K562 (cell line): ENCODE data around the gene GPR3. TPM values are rescaled to one million over a fixed set of nuclear protein-coding genes. Genes with fewer than 3 reads are reported as not detected.
A peak's percentile ranks its signal among the peaks of the same experiment; 100 is the strongest.

ENCODE experiments used
- ATAC-seq: fragments of 200-7000 bp; cut with Tn5 transposase; 3 replicates; pipeline ENCODE4 v1.9.1; 2020; ENCODE audit warnings: moderate library complexity
- BruUV-seq: library from RNA; stranded (reverse); fragments of 400-500 nt; replicated peaks from 2 replicates; lab custom pipeline; 2021; lab: Mats Ljungman, UMichigan
- CTCF ChIA-PET: fragments of 300-600 bp; formaldehyde crosslinking; extraction: SDS; loops from one replicate; lab custom pipeline; 2021; ENCODE audit warnings: low intra/inter-chr PET ratio; lab: Yijun Ruan, JAX
- POLR2A ChIA-PET: fragments of 300-600, 350-650 bp; sonication (Branson Sonifier 250); formaldehyde crosslinking; extraction: SDS; loops from one replicate; lab custom pipeline; 2021; ENCODE audit warnings: antibody characterized with exemption, inconsistent platforms; lab: Yijun Ruan, JAX
- DNase-seq, 4 experiments: peaks; one replicate each; pipeline versions ENCODE4 v3.0.0 to v3.0.0-alpha.2; 2011 to 2018; ENCODE audit warnings: low spot score in 3 of 4, mixed read lengths in 3 of 4; ENCODE audit errors: extremely low read depth in 1 of 4
- FAIRE-seq: peaks from 2 replicates; lab custom pipeline; 2011; peaks lifted over from hg19 to GRCh38; lab: Jason Lieb, UNC
- H2AFZ ChIP-seq: 2 replicates; pipeline ENCODE4 v1.6.0; 2011; ENCODE audit warnings: low read depth, low read length, control low read depth, inconsistent platforms
- H3K27ac ChIP-seq: fragments of 200-600 bp; 3 replicates; pipeline ENCODE4 v1.8.0; 2011; ENCODE audit warnings: low read depth, mild to moderate bottlenecking, control low read depth, inconsistent platforms, low read length, moderate library complexity, mixed read lengths; ENCODE audit errors: extremely low read depth
- H3K27me3 ChIP-seq, 2 experiments: fragments of 300-600 bp in 1 of 2; 2 replicates in 1 of 2; 3 replicates in 1 of 2; pipeline versions ENCODE4 v1.6.0 to v1.8.0; 2011; ENCODE audit warnings: inconsistent platforms in 2 of 2, low read length in 2 of 2, mild to moderate bottlenecking in 1 of 2, mixed read lengths in 1 of 2, moderate library complexity in 1 of 2; ENCODE audit not compliant: control insufficient read depth in 2 of 2, insufficient read depth in 2 of 2
- H3K36me3 ChIP-seq: fragments of 300-600 bp; 3 replicates; pipeline ENCODE4 v1.8.0; 2011; ENCODE audit warnings: mild to moderate bottlenecking, low read length, inconsistent platforms; ENCODE audit not compliant: control insufficient read depth, insufficient read depth
- H3K4me1 ChIP-seq, 2 experiments: fragments of 200-600 bp in 1 of 2; replicated peaks in 1 of 2; 2 replicates in 1 of 2; 3 replicates in 1 of 2; pipeline versions ENCODE4 v1.5.1 to v1.8.0; 2011; ENCODE audit warnings: inconsistent platforms in 2 of 2, low read length in 2 of 2, mild to moderate bottlenecking in 1 of 2, mixed read lengths in 1 of 2, moderate library complexity in 1 of 2; ENCODE audit not compliant: control insufficient read depth in 2 of 2, insufficient read depth in 2 of 2
- H3K4me2 ChIP-seq: 2 replicates; pipeline ENCODE4 v1.6.1; 2011; ENCODE audit warnings: low read length, control low read depth, inconsistent platforms, mixed read lengths; ENCODE audit not compliant: insufficient read depth
- H3K4me3 ChIP-seq: fragments of 200-600 bp; sonication (generic), shearing (Covaris generic); 2 replicates; pipeline ENCODE4 v1.5.1; 2016; ENCODE audit warnings: control low read depth, inconsistent platforms
- H3K79me2 ChIP-seq: fragments of 200-600 bp; 3 replicates; pipeline ENCODE4 v1.8.0; 2011; ENCODE audit warnings: low read length, inconsistent platforms; ENCODE audit not compliant: control insufficient read depth, insufficient read depth
- H3K9ac ChIP-seq, 2 experiments: 2 replicates each; pipeline versions ENCODE4 v1.6.0 to v1.6.1; 2011; ENCODE audit warnings: low read depth in 2 of 2, low read length in 2 of 2, control low read depth in 1 of 2, inconsistent platforms in 1 of 2, mild to moderate bottlenecking in 1 of 2, mixed read lengths in 1 of 2; ENCODE audit not compliant: insufficient read depth in 1 of 2
- H3K9me1 ChIP-seq: one replicate; pipeline ENCODE4 v1.6.0; 2011; ENCODE audit warnings: inconsistent platforms, mild to moderate bottlenecking, low read length, moderate library complexity; ENCODE audit not compliant: control insufficient read depth, insufficient read depth
- H3K9me3 ChIP-seq: replicated peaks from 2 replicates; pipeline ENCODE4 v1.5.1; 2011; ENCODE audit warnings: low read depth, low read length, inconsistent platforms; ENCODE audit not compliant: control insufficient read depth, insufficient read depth
- H4K20me1 ChIP-seq: replicated peaks from 2 replicates; pipeline ENCODE4 v1.6.1; 2011; ENCODE audit warnings: low read length, inconsistent platforms, mixed read lengths; ENCODE audit not compliant: control insufficient read depth, insufficient read depth
- BMI1 ChIP-seq: fragments of 150-350 bp; IDR thresholded peaks from 2 replicates; pipeline ENCODE4 v1.6.1; 2014; ENCODE audit warnings: low read length
- FOXM1 ChIP-seq, 2 experiments: fragments of 450-650 bp in 1 of 2; sonication (generic) in 1 of 2; formaldehyde crosslinking in 1 of 2; IDR thresholded peaks; 2 replicates each; pipeline versions ENCODE4 v1.6.1 to v1.9.0; 2017 to 2022; ENCODE audit warnings: low read depth in 2 of 2, mild to moderate bottlenecking in 2 of 2, missing genetic modification reagents in 1 of 2, moderate library complexity in 1 of 2
- MIER1 ChIP-seq: fragments of 450-650 bp; IDR thresholded peaks from 2 replicates; pipeline ENCODE4 v1.6.1; 2016; ENCODE audit warnings: antibody characterized with exemption, mild to moderate bottlenecking, low read depth
- NR2C2 ChIP-seq, 2 experiments: fragments of 200-800 bp in 1 of 2; sonication (Bioruptor generic) in 1 of 2; sonication (generic) in 1 of 2; formaldehyde crosslinking in 1 of 2; IDR thresholded peaks; 2 replicates each; pipeline versions ENCODE4 v1.6.1 to v1.8.0; 2016 to 2022; ENCODE audit warnings: mild to moderate bottlenecking in 1 of 2, missing compliant biosample characterization in 1 of 2, missing genetic modification characterization in 1 of 2, missing genetic modification reagents in 1 of 2
- SIX5 ChIP-seq, 2 experiments: IDR thresholded peaks; 2 replicates each; pipeline ENCODE4 v1.6.1; 2011; ENCODE audit warnings: low read length in 2 of 2, borderline replicate concordance in 1 of 2, low read depth in 1 of 2, mild to moderate bottlenecking in 1 of 2, moderate library complexity in 1 of 2; ENCODE audit not compliant: insufficient read depth in 1 of 2
- SRSF7 ChIP-seq: fragments of 200-400 bp; formaldehyde crosslinking; optimal IDR thresholded peaks from 2 replicates; pipeline ENCODE3; 2017; ENCODE audit warnings: mild to moderate bottlenecking, low read depth, low read length
- STAG1 ChIP-seq: sonication (generic); formaldehyde crosslinking; IDR thresholded peaks from 2 replicates; pipeline ENCODE4 v1.5.0; 2020; ENCODE audit warnings: missing genetic modification reagents, borderline replicate concordance
- USF1 ChIP-seq: sonication (generic); formaldehyde crosslinking; IDR thresholded peaks from 2 replicates; pipeline ENCODE4 v1.9.0; 2022; ENCODE audit warnings: mild to moderate bottlenecking, missing genetic modification reagents
- ZNF143 ChIP-seq: sonication (generic); formaldehyde crosslinking; IDR thresholded peaks from 2 replicates; pipeline ENCODE4 v1.9.0; 2022; ENCODE audit warnings: mild to moderate bottlenecking, missing genetic modification reagents
- ZNF318 ChIP-seq, 2 experiments: fragments of 450-650 bp; IDR thresholded peaks; 2 replicates each; pipeline ENCODE4 v1.6.1; 2016; ENCODE audit warnings: mild to moderate bottlenecking in 2 of 2, borderline replicate concordance in 1 of 2, low read depth in 1 of 2, moderate library complexity in 1 of 2
- ZNF75A ChIP-seq: fragments of 450-650 bp; formaldehyde crosslinking; IDR thresholded peaks from 2 replicates; pipeline ENCODE4 v1.4.0; 2020; ENCODE audit warnings: mild to moderate bottlenecking
- whole genome bisulfite sequencing: fragments of 100-300 bp; shearing (Covaris generic); methylation state at CpG from one replicate; pipeline ENCODE4 v1.1.6; 2016; ENCODE audit warnings: low coverage, mixed read lengths; ENCODE audit not compliant: insufficient coverage; ENCODE audit errors: missing lambda C conversion rate; 5-methylcytosine and 5-hydroxymethylcytosine counted together
- in situ Hi-C: fragments of 300-500 bp; cut with MboI; formaldehyde crosslinking; loops from 4 replicates; pipeline ENCODE4 v1.15.0; 2018; ENCODE audit warnings: inconsistent platforms, mixed read lengths
- intact Hi-C: fragments of 100-400 bp; cut with micrococcal nuclease; formaldehyde crosslinking; loops from 2 replicates; pipeline ENCODE4 v1.14.2; 2022
- polyA plus RNA-seq, 8 experiments: library from polyadenylated mRNA; depleted of rRNA in 4 of 8; stranded (reverse) in 5 of 8; unstranded in 3 of 8; fragments of >200 nt; fragmentation: Nextera tagmentation in 2 of 8; fragmentation: Illumina TruSeq in 1 of 8; extraction: Ambion mirVana in 2 of 8; extraction: Trizol in 1 of 8; gene quantifications; 2 replicates each; pipeline versions ENCODE4 v1.2.1 to v1.2.3, GENCODE V29; 2011 to 2014; ENCODE audit warnings: inconsistent platforms in 1 of 8, missing spikeins in 1 of 8
- total RNA-seq, 7 experiments: library from RNA; depleted of rRNA in 6 of 7; stranded (reverse); fragments of >200 nt in 6 of 7; fragmentation: Illumina TruSeq in 2 of 7; extraction: Trizol in 2 of 7; gene quantifications; 2 replicates each; pipeline versions ENCODE4 v1.2.1 to v1.2.3, GENCODE V29; 2011 to 2021; ENCODE audit warnings: low replicate concordance in 1 of 7

GPR3 gene
- total and polyA plus RNA-seq, 9 of the 15 experiments (the other 6 are each of a cell fraction or from before 2014, with no cell fraction given): 0.24 to 11.5 (median 3.7) TPM

- H3K27me3 ChIP-seq: no peaks in the 10 kb centered on the region
- peak overlapping the region; percentile 88 for H3K27ac ChIP-seq
- intact Hi-C loops: loop anchor here (1.0 to 5.0 kb wide), 4 partner anchors 34 to 271 kb away; no protein-coding TSS in a partner anchor
- peak overlapping the region; percentile 95 for H2AFZ ChIP-seq
- H3K36me3 ChIP-seq: peaks cover 9% of the 10 kb centered on the region; the same call in 1 of the 3 replicates
- H3K4me1 ChIP-seq: peaks cover 8 to 44% of the 10 kb centered on the region in 2 experiments
- peak overlapping the region; percentile 82 for H3K4me2 ChIP-seq
- ChIA-PET POLR2A (interaction anchor here (0.6 to 2.1 kb wide), 6 partner anchors 8 to 172 kb away, joined by 3 to 9 read pairs (median 3); no protein-coding TSS in a partner anchor), CTCF (interaction anchor here (0.7 to 1.1 kb wide), 3 partner anchors 26 to 90 kb away, joined by 4 to 5 read pairs (median 5); no protein-coding TSS in a partner anchor)
- 37% methylated on average over 13 of the region's 13 CpGs for WGBS
- no peaks in the 10 kb centered on the region for H3K9me3 ChIP-seq
- peak overlapping the region; percentile 96 for H3K4me3 ChIP-seq
- peaks cover 12% of the 10 kb centered on the region for H3K79me2 ChIP-seq
- H3K9me1 ChIP-seq: no peaks in the 10 kb centered on the region
- in situ Hi-C loops: loop anchor here (5.0 kb wide), 2 partner anchors 271 to 289 kb away; no protein-coding TSS in a partner anchor
- ATAC-seq (no peak), DNase-seq (peak; percentile 54 to 64 (median 57)), FAIRE-seq (no peak)
- H3K9ac ChIP-seq: peak overlapping the region; percentile 85 to 88
- H4K20me1 ChIP-seq: no peaks in the 10 kb centered on the region
- TSS peak; percentile 76 for BruUV-seq
- TF ChIP-seq BMI1 (no peak), SRSF7 (no peak), NR2C2 (CRISPR knock-in tag; IDR thresholded peaks at IDR 0.05) (no peak), NR2C2 (tag; IDR thresholded peaks at IDR 0.05) (no peak), ZNF318 (IDR thresholded peaks at IDR 0.05; ENCODE audit: borderline replicate concordance in 1 of 2, low read depth in 1 of 2) (no peak), STAG1 (CRISPR knock-in tag) (no peak), SIX5 (IDR thresholded peaks at IDR 0.05; ENCODE audit: borderline replicate concordance in 1 of 2, insufficient read depth in 1 of 2, low read depth in 1 of 2, low read length in 2 of 2) (no peak), ZNF75A (CRISPR knock-in tag) (no peak), MIER1 (0 out of 2 replicates have a peak, but pooled peaks have one; percentile 55), USF1 (CRISPR knock-in tag) (peak; percentile 66), FOXM1 (IDR thresholded peaks at IDR 0.05; ENCODE audit: low read depth) (no peak), FOXM1 (CRISPR knock-in tag; IDR thresholded peaks at IDR 0.05; ENCODE audit: low read depth) (no peak), ZNF143 (CRISPR knock-in tag) (peak; percentile 48; the same call in 1 of the 2 replicates)
Measured at GRCh38 chr1:27391511-27392095, 819 bp upstream of the GPR3 start.
